Spleen (tissue), 11 donors: ENCODE data around the gene PCSK4. TPM values are rescaled to one million over a fixed set of nuclear protein-coding genes. Genes with fewer than 3 reads are reported as not detected.

Experiments
- DNase-seq: peaks from one replicate; pipeline ENCODE4 v3.0.0-alpha.2; 2020
- H3K27ac ChIP-seq, 8 donors: fragments of 200-600 bp; sonication (generic) in 7 of 8; 1 replicate in 4 of 8; 2 replicates in 4 of 8; pipeline versions ENCODE4 v1.5.0 to v1.8.0; 2016 to 2021; ENCODE audit warnings: inconsistent platforms in 4 of 8, mild to moderate bottlenecking in 4 of 8, moderate library complexity in 1 of 8
- H3K27me3 ChIP-seq, 7 donors: fragments of 200-600 bp; sonication (generic) in 6 of 7; replicated peaks in 1 of 7; 1 replicate in 4 of 7; 2 replicates in 3 of 7; pipeline versions ENCODE4 v1.5.0 to v1.8.0; 2016 to 2021; ENCODE audit warnings: inconsistent platforms in 3 of 7, mild to moderate bottlenecking in 1 of 7
- H3K36me3 ChIP-seq, 6 donors: fragments of 200-600 bp; sonication (generic) in 5 of 6; 1 replicate in 4 of 6; 2 replicates in 2 of 6; pipeline versions ENCODE4 v1.5.0 to v1.8.0; 2016 to 2021; ENCODE audit warnings: inconsistent platforms in 2 of 6
- H3K4me1 ChIP-seq, 6 donors: fragments of 200-600 bp; sonication (generic) in 5 of 6; 1 replicate in 3 of 6; 2 replicates in 3 of 6; pipeline versions ENCODE4 v1.5.0 to v1.8.0; 2016 to 2021; ENCODE audit warnings: inconsistent platforms in 3 of 6
- H3K4me3 ChIP-seq, 8 donors: fragments of 200-600 bp; sonication (generic) in 7 of 8; 1 replicate in 4 of 8; 2 replicates in 4 of 8; pipeline versions ENCODE4 v1.5.0 to v1.8.0; 2016 to 2021; ENCODE audit warnings: inconsistent platforms in 4 of 8, mild to moderate bottlenecking in 4 of 8, moderate library complexity in 2 of 8
- H3K9me3 ChIP-seq, 8 donors: fragments of 200-600 bp; sonication (generic) in 7 of 8; 1 replicate in 4 of 8; 2 replicates in 4 of 8; pipeline versions ENCODE4 v1.5.0 to v1.8.0; 2016 to 2021; ENCODE audit warnings: inconsistent platforms in 4 of 8
- CTCF ChIP-seq, 11 experiments: fragments of 200-600 bp in 7 of 11; fragments of 450-650 bp in 4 of 11; sonication (generic) in 4 of 11; IDR thresholded peaks in 8 of 11; conservative IDR thresholded peaks in 3 of 11; 1 replicate in 7 of 11; 2 replicates in 4 of 11; pipeline versions ENCODE4 v1.4.0 to v1.8.0; 2016 to 2021; ENCODE audit warnings: antibody characterized with exemption in 11 of 11, inconsistent platforms in 4 of 11, mild to moderate bottlenecking in 1 of 11
- POLR2A ChIP-seq, 3 donors: fragments of 450-650 bp; IDR thresholded peaks; one replicate each; pipeline ENCODE4 v1.5.1; 2017; ENCODE audit warnings: antibody characterized with exemption in 3 of 3, mild to moderate bottlenecking in 1 of 3
- POLR2AphosphoS5 ChIP-seq, 3 donors: sonication (generic); formaldehyde crosslinking; IDR thresholded peaks; one replicate each; pipeline ENCODE4 v1.5.1; 2017; ENCODE audit warnings: antibody characterized with exemption in 3 of 3
- WGBS, 5 donors: extraction: QIAGEN DNeasy Blood & Tissue Kit in 3 of 5; methylation state at CpG; one replicate each; pipeline versions ENCODE4 v1.1.5 to v1.1.7; 2013 to 2018; 5-methylcytosine and 5-hydroxymethylcytosine counted together
- intact Hi-C: fragments of 100-400 bp; cut with DNase I; formaldehyde crosslinking; loops from one replicate; pipeline ENCODE4 v1.15.0; 2023; ENCODE audit warnings: low total_unique reads
- polyA plus RNA-seq, 3 donors: library from polyadenylated mRNA; stranded (reverse); fragments of 200-250 nt; gene quantifications; one replicate each; pipeline ENCODE4 v1.2.1, GENCODE V29; 2013
- total RNA-seq, 7 donors: library from RNA; depleted of rRNA in 3 of 7; stranded (reverse); fragments of >200 nt in 3 of 7; fragmentation: NEBNext Ultra II Directional in 4 of 7; extraction: Animal tissue kit (Norgen Biotek cat#: 25700) in 4 of 7; gene quantifications; one replicate each; pipeline versions ENCODE4 v1.1.0 to v1.2.1, GENCODE V29; 2016 to 2021
- donor health status: healthy with polysubstance abuse.
- donor health status: DM: no; HTN: no; CAD: no; lungs with moderate emphysema.
- donor health status: DM: no; HTN: no; CAD: no.
- donor health status: Bipolar disorder and iron deficiency.
- donor health status: healthy.
- donor health status: DM: no; HTN: no; CAD: no.
- donor health status: DM: yes; HTN: yes; CAD: no.

Gene PCSK4
- total and polyA plus RNA-seq, 10 donors, result 1.1 to 4.2 (median 1.9) TPM

GRCh38 chr19:1472231-1473084 is 17.7 kb downstream of the PCSK4 start:
- DNase-seq, result no peak

DNA sequence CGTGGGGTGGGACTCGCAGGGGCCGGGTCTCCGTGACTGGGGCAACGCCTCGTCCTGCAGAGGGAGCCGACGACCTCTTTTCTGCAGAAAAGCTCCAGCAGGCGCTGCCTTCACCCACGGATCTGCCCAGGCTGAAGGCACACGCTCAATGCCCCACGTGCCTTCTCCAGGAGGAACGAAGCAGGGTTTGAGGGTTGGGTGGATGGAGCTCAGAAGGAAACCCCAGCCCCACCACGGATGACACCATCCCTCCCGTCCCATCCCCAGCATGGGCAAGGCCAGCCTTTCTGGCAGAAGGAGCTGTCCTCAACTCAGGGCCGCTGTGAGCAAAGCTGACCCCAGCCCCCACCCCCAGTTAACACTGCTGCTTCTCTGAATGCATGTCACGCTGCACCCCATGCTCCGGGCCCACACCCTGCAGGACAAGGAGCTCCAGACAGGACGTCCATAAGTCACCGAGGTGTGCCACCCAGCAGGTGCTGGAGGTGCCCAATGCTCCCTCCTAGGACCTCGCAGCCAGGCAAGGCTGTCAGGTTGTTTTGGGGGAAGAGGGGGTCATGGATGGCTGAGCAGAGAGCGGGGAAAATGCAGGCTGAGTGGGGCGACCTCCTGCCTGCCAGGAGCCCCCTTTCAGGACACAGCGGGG is 18.5 kb downstream of the PCSK4 start:
- WGBS, 5 donors, result 21 to 39% (median 24%) methylated on average over 16 to 24 of the region's 24 CpGs
- Histone ChIP-seq H3K27me3 (peaks cover 21 to 75% (median 64%) of the 10 kb centered on the region in 7 donors), H3K27ac (no peak overlapping the region), H3K36me3 (peaks cover 0 to 36% (median 21%) of the 10 kb centered on the region in 6 donors), H3K4me3 (peak overlapping the region in 5 of 8 donors; percentile 43 to 72 (median 47)), H3K9me3 (no peaks in the 10 kb centered on the region), H3K4me1 (peaks cover 43 to 96% (median 63%) of the 10 kb centered on the region in 6 donors)
- DNase-seq, result no peak
- peak in 1 of 3 donors; percentile 4 for TF ChIP-seq POLR2AphosphoS5 (IDR thresholded peaks at IDR 0.05)
- no peak for TF ChIP-seq CTCF (IDR thresholded peaks at IDR 0.05 in 8 of 11, conservative IDR thresholded peaks at IDR 0.05 in 3 of 11)
- intact Hi-C loops, result no loop called here

More at GRCh38 chr19:1472231-1473084, 17.7 kb downstream of the PCSK4 start:
- peaks cover 38 to 96% (median 62%) of the 10 kb centered on the region in 6 donors for H3K4me1 ChIP-seq
- H3K27ac ChIP-seq, result no peak overlapping the region
- WGBS, 5 donors, result 57 to 69% (median 62%) methylated on average over 21 to 44 of the region's 44 CpGs
- TF ChIP-seq POLR2AphosphoS5 (IDR thresholded peaks at IDR 0.05) (peak in 1 of 3 donors; percentile 47), POLR2A (IDR thresholded peaks at IDR 0.05) (no peak)
- no peak overlapping the region for H3K4me3 ChIP-seq
- peaks cover 19 to 67% (median 55%) of the 10 kb centered on the region in 7 donors for H3K27me3 ChIP-seq
- intact Hi-C loops, result no loop called here
- H3K36me3 ChIP-seq, result peaks cover 0 to 41% (median 25%) of the 10 kb centered on the region in 6 donors
- no peaks in the 10 kb centered on the region for H3K9me3 ChIP-seq

GRCh38 chr19:1471010-1471514 is 19.1 kb downstream of the PCSK4 start:
- Histone ChIP-seq H3K27me3 (peaks cover 21 to 81% (median 69%) of the 10 kb centered on the region in 7 donors), H3K9me3 (no peaks in the 10 kb centered on the region), H3K36me3 (peaks cover 0 to 36% (median 16%) of the 10 kb centered on the region in 6 donors), H3K4me1 (peaks cover 47 to 97% (median 66%) of the 10 kb centered on the region in 6 donors), H3K27ac (no peak overlapping the region), H3K4me3 (peak overlapping the region; percentile 33 to 72 (median 46))
- DNase-seq, result no peak
- intact Hi-C loops, result no loop called here
- TF ChIP-seq CTCF (IDR thresholded peaks at IDR 0.05 in 8 of 11, conservative IDR thresholded peaks at IDR 0.05 in 3 of 11) (no peak), POLR2AphosphoS5 (IDR thresholded peaks at IDR 0.05) (peak in 1 of 3 donors; percentile 8), POLR2A (IDR thresholded peaks at IDR 0.05) (no peak)
- 6 to 10% (median 8%) methylated on average over 25 to 28 of the region's 28 CpGs for WGBS, 5 donors

GRCh38 chr19:1470305-1471009 is 19.7 kb downstream of the PCSK4 start:
- Histone ChIP-seq H3K4me1 (peaks cover 50 to 97% (median 72%) of the 10 kb centered on the region in 6 donors), H3K36me3 (peaks cover 0 to 33% (median 13%) of the 10 kb centered on the region in 6 donors), H3K4me3 (peak overlapping the region; percentile 33 to 72 (median 46)), H3K9me3 (no peaks in the 10 kb centered on the region), H3K27me3 (peaks cover 21 to 87% (median 75%) of the 10 kb centered on the region in 7 donors), H3K27ac (peak overlapping the region in 1 of 8 donors; percentile 3)
- intact Hi-C loops, result no loop called here
- DNase-seq, result peak; percentile 90
- TF ChIP-seq CTCF (IDR thresholded peaks at IDR 0.05 in 8 of 11, conservative IDR thresholded peaks at IDR 0.05 in 3 of 11) (no peak), POLR2AphosphoS5 (IDR thresholded peaks at IDR 0.05) (peak; percentile 17 to 59 (median 24))
- WGBS, 5 donors, result 0 to 1% (median 1%) methylated on average over 10 to 67 of the region's 67 CpGs
